Activated CD4-positive, CD25-positive, alpha-beta regulatory T cell treated with anti-CD3 and anti-CD28 coated beads, Interleukin-2, amount 50 U/mL, for 24 hours (primary cell): Measurements from ENCODE around the gene FES.
A peak's percentile ranks its signal among the peaks of the same experiment; 100 is the strongest.
"Not testable (repeated sequence)": the region's sequence is repeated elsewhere in the genome, so short reads cannot be mapped to it uniquely, and the experiment has no call there.

Experiments used
- ATAC-seq, 2 donors: fragments of 150-1000 bp; cut with Tn5 transposase; one replicate each; pipeline ENCODE4 v1.10.0; 2021; ENCODE audit warnings: mild to moderate bottlenecking in 1 of 2, moderate library complexity in 1 of 2

The FES gene

GRCh38 chr15:90883976-90884718, at the start of gene FES:
TSS of gene FES (plus strand) at chr15:90884504. CDS start at chr15:90885046, 542 bp downstream.
- no peak for ATAC-seq

- no peak for ATAC-seq
Measured at GRCh38 chr15:90834626-90835025, 49.7 kb upstream of the FES start.

GRCh38 chr15:90836296-90836871, 47.9 kb upstream of the FES start:
- no peak for ATAC-seq

GRCh38 chr15:90837094-90837493, 47.2 kb upstream of the FES start:
- peak; percentile 23 to 37 for ATAC-seq

GRCh38 chr15:90838139-90838538, 46.2 kb upstream of the FES start:
- ATAC-seq: peak; percentile 89

- ATAC-seq: no peak
Measured at GRCh38 chr15:90838544-90838943, 45.8 kb upstream of the FES start.

- ATAC-seq: no peak
Measured at GRCh38 chr15:90839187-90840071, 44.9 kb upstream of the FES start.

- no peak for ATAC-seq
Measured at GRCh38 chr15:90840157-90840855, 44.0 kb upstream of the FES start.

- ATAC-seq: no peak
Measured at GRCh38 chr15:90840954-90841353, 43.4 kb upstream of the FES start.

GRCh38 chr15:90844696-90845095, 39.6 kb upstream of the FES start:
- no peak for ATAC-seq

GRCh38 chr15:90845201-90845949, 38.9 kb upstream of the FES start:
- peak; percentile 82 to 85 for ATAC-seq

GRCh38 chr15:90849424-90849823, 34.9 kb upstream of the FES start:
- ATAC-seq: not testable (repeated sequence)

- peak in 1 of 2 donors; percentile 24 for ATAC-seq
Measured at GRCh38 chr15:90851114-90851513, 33.2 kb upstream of the FES start.

GRCh38 chr15:90851940-90852339, 32.4 kb upstream of the FES start:
- ATAC-seq: no peak

- no peak for ATAC-seq
Measured at GRCh38 chr15:90855139-90855538, 29.2 kb upstream of the FES start.

GRCh38 chr15:90857337-90857736, 27.0 kb upstream of the FES start:
- ATAC-seq: no peak

- ATAC-seq: no peak
Measured at GRCh38 chr15:90857883-90858443, 26.3 kb upstream of the FES start.

- no peak for ATAC-seq
Measured at GRCh38 chr15:90859234-90860131, 24.8 kb upstream of the FES start.

GRCh38 chr15:90860450-90860849, 23.9 kb upstream of the FES start:
- no peak for ATAC-seq

- no peak for ATAC-seq
Measured at GRCh38 chr15:90860942-90861675, 23.2 kb upstream of the FES start.
